Endodermal cell (in vitro differentiated cells): ENCODE results near the gene PSEN2. TPM values are rescaled to one million over a fixed set of nuclear protein-coding genes. Genes with fewer than 3 reads are reported as not detected.
A peak's percentile ranks its signal among the peaks of the same experiment; 100 is the strongest.

Experiments used
- DNase-seq: peaks from one replicate; pipeline ENCODE4 v3.0.0-alpha.2; 2017
- H3K27ac ChIP-seq: 2 replicates; pipeline ENCODE4 v1.5.1; 2013; ENCODE audit warnings: mild to moderate bottlenecking, low read depth, low read length, moderate library complexity
- H3K27me3 ChIP-seq: 2 replicates; pipeline ENCODE4 v1.6.1; 2013; ENCODE audit warnings: mild to moderate bottlenecking, low read length, moderate library complexity; ENCODE audit not compliant: insufficient read depth, control insufficient read depth, poor library complexity, severe bottlenecking
- H3K36me3 ChIP-seq: 2 replicates; pipeline ENCODE4 v1.7.0; 2013; ENCODE audit warnings: mild to moderate bottlenecking, low read length, moderate library complexity; ENCODE audit not compliant: control insufficient read depth, insufficient read depth
- H3K4me1 ChIP-seq: one replicate; pipeline ENCODE4 v1.7.0; 2013; ENCODE audit warnings: low read length; ENCODE audit not compliant: control insufficient read depth, insufficient read depth
- H3K4me3 ChIP-seq: 2 replicates; pipeline ENCODE4 v1.5.1; 2013; ENCODE audit warnings: mild to moderate bottlenecking, low read length, moderate library complexity
- H3K9ac ChIP-seq: 2 replicates; pipeline ENCODE4 v1.6.1; 2013; ENCODE audit warnings: mild to moderate bottlenecking, low read length, moderate library complexity; ENCODE audit not compliant: poor library complexity, severe bottlenecking; ENCODE audit errors: extremely low read depth
- H3K9me3 ChIP-seq: 2 replicates; pipeline ENCODE4 v1.6.1; 2013; ENCODE audit warnings: mild to moderate bottlenecking, low read length, moderate library complexity; ENCODE audit not compliant: control insufficient read depth
- H3K27ac Mint-ChIP-seq: 2 replicates; pipeline ENCODE4 v1.8.0; 2020; ENCODE audit warnings: mixed read lengths
- H3K27me3 Mint-ChIP-seq: 2 replicates; pipeline ENCODE4 v1.8.0; 2021; ENCODE audit warnings: mild to moderate bottlenecking, mixed read lengths; ENCODE audit not compliant: insufficient read depth
- H3K36me3 Mint-ChIP-seq: 2 replicates; pipeline ENCODE4 v1.8.0; 2020; ENCODE audit warnings: low read depth, mixed read lengths
- H3K4me1 Mint-ChIP-seq: 2 replicates; pipeline ENCODE4 v1.8.0; 2020; ENCODE audit warnings: mixed read lengths
- H3K4me3 Mint-ChIP-seq: 2 replicates; pipeline ENCODE4 v1.8.0; 2020; ENCODE audit warnings: mild to moderate bottlenecking, moderate library complexity, mixed read lengths
- H3K9me3 Mint-ChIP-seq: 2 replicates; pipeline ENCODE4 v1.8.0; 2020; ENCODE audit warnings: mild to moderate bottlenecking, mixed read lengths
- WGBS, 2 experiments: methylation state at CpG; one replicate each; pipeline versions ENCODE4 v1.1.5 to v1.1.7; 2013; ENCODE audit warnings: missing lambda C conversion rate in 2 of 2, mixed read lengths in 1 of 2; ENCODE audit not compliant: insufficient coverage in 1 of 2, insufficient read length in 1 of 2; 5-methylcytosine and 5-hydroxymethylcytosine counted together
- total RNA-seq, 2 donors: library from RNA; stranded (reverse); fragmentation: NEBNext Ultra II Directional in 1 of 2; extraction: Animal tissue kit (Norgen Biotek cat#: 25700) in 1 of 2; gene quantifications; 2 replicates in 1 of 2; 3 replicates in 1 of 2; pipeline ENCODE4 v1.2.1, GENCODE V29; 2021
- TF ChIP-seq, protein P1 (sequence below): fragments of 200-600 bp; sonication (generic); conservative IDR thresholded peaks from 2 replicates; pipeline ENCODE4 v1.5.0; 2021; ENCODE audit warnings: antibody characterized with exemption, mild to moderate bottlenecking

Gene PSEN2
- total RNA-seq, 2 donors from 2014 or later = 21.5 to 25.2 TPM

DNA sequence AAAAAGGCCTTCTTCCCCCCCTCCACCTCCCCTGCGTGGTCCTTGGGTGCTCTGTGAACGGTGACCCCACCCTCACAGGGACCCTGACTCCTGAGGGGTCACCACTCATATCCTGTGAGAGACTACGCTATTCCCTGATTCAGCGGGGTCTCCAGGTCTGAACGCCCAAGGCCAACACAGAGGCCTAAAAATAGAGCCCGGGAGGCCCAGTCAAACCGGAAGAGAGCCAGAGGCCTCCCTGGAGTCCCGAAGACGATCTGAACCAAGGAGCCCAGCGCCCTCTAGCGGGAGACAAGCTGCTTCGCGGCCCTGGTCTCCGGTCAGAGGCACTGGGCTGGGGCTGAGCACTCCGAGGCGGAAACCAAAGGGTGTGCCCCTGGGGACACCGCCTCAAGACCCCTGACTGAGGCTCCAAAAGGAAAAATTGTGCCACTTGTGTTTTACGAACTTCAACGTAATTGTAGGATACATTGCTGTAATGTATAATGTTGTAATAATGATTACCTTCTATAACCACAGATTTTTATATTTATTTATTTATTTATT lies 42.4 kb upstream of the PSEN2 start:
- peak overlapping the region; percentile 5 for H3K4me3 Mint-ChIP-seq
- TF ChIP-seq, protein P1, sequence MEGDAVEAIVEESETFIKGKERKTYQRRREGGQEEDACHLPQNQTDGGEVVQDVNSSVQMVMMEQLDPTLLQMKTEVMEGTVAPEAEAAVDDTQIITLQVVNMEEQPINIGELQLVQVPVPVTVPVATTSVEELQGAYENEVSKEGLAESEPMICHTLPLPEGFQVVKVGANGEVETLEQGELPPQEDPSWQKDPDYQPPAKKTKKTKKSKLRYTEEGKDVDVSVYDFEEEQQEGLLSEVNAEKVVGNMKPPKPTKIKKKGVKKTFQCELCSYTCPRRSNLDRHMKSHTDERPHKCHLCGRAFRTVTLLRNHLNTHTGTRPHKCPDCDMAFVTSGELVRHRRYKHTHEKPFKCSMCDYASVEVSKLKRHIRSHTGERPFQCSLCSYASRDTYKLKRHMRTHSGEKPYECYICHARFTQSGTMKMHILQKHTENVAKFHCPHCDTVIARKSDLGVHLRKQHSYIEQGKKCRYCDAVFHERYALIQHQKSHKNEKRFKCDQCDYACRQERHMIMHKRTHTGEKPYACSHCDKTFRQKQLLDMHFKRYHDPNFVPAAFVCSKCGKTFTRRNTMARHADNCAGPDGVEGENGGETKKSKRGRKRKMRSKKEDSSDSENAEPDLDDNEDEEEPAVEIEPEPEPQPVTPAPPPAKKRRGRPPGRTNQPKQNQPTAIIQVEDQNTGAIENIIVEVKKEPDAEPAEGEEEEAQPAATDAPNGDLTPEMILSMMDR = peak; percentile 98
- Histone ChIP-seq H3K4me3 (no peak overlapping the region), H3K9ac (peak overlapping the region; percentile 47), H3K9me3 (peaks cover 1% of the 10 kb centered on the region), H3K27me3 (no peaks in the 10 kb centered on the region), H3K27ac (no peak overlapping the region), H3K36me3 (no peaks in the 10 kb centered on the region), H3K4me1 (peaks cover 17% of the 10 kb centered on the region)
- H3K9me3 Mint-ChIP-seq = no peaks in the 10 kb centered on the region
- peak; percentile 99 for DNase-seq
- 6 to 13% methylated on average over 13 to 18 of the region's 19 CpGs for WGBS, 2 experiments
- H3K4me1 Mint-ChIP-seq = peaks cover 38% of the 10 kb centered on the region
- no peaks in the 10 kb centered on the region for H3K27me3 Mint-ChIP-seq
- H3K36me3 Mint-ChIP-seq = no peaks in the 10 kb centered on the region
- H3K27ac Mint-ChIP-seq = peak overlapping the region; percentile 96

DNA sequence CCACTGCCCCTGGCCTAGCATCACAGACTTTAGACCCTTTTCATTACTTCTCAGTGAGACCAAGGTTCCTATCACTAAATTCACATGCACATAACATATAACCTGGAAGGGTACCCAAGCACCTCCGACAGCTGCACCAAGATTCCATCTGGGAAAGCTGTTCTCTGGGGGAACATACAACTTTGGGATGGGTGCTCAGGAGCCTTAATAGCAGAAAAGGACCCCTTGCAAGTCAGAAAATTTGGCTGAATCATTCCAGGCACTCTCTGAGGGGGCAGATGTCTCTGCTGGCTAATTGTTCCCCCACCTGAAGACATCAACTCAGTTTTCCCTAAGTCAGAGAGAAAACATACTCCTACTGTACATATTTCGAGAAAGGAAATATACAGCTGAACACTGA lies 41.3 kb upstream of the PSEN2 start:
- Histone ChIP-seq H3K9me3 (peaks cover 5% of the 10 kb centered on the region), H3K9ac (no peak overlapping the region), H3K4me1 (peaks cover 15% of the 10 kb centered on the region), H3K4me3 (no peak overlapping the region), H3K36me3 (no peaks in the 10 kb centered on the region), H3K27me3 (no peaks in the 10 kb centered on the region), H3K27ac (no peak overlapping the region)
- WGBS, 2 experiments = 91% methylated on average over 2 of the region's 2 CpGs; no CpG with 5 or more reads in 1 of the 2 experiments
- Mint-ChIP-seq H3K27me3 (peaks cover 4% of the 10 kb centered on the region), H3K4me1 (peaks cover 30% of the 10 kb centered on the region), H3K36me3 (no peaks in the 10 kb centered on the region), H3K9me3 (no peaks in the 10 kb centered on the region), H3K27ac (no peak overlapping the region), H3K4me3 (no peak overlapping the region)
- TF ChIP-seq, protein P1 = no peak
- DNase-seq = no peak

DNA sequence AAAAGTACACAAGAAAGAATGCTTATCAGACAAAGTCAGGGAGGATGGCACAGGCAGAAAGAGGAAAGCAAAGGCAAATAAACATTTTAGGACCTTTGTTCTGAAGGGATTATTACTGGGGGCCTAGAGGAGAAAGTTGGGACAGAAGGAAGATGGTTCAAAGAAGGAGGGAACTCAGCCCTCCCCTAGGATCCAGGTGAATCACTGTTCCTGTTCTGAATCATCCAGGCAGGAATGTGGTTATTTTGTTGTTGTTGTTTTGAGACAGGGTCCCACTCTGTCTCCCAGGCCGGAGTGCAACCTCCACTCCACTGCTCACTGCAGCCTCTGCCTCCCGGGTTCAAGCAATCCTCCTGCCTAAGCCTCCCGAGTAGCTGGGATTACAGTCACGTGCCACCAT lies 38.5 kb upstream of the PSEN2 start:
- peaks cover 8% of the 10 kb centered on the region for H3K27me3 Mint-ChIP-seq
- no peak for DNase-seq
- H3K4me3 ChIP-seq = no peak overlapping the region
- peaks cover 7% of the 10 kb centered on the region for H3K4me1 Mint-ChIP-seq
- no peaks in the 10 kb centered on the region for H3K36me3 ChIP-seq
- peaks cover 16% of the 10 kb centered on the region for H3K9me3 ChIP-seq
- no peak overlapping the region for H3K27ac Mint-ChIP-seq
- peaks cover 7% of the 10 kb centered on the region for H3K4me1 ChIP-seq
- H3K36me3 Mint-ChIP-seq = peaks cover 2% of the 10 kb centered on the region
- no peaks in the 10 kb centered on the region for H3K9me3 Mint-ChIP-seq
- TF ChIP-seq, protein P1 = no peak
- WGBS, 2 experiments = 91 to 93% methylated on average over 4 of the region's 4 CpGs
- no peak overlapping the region for H3K4me3 Mint-ChIP-seq
- no peaks in the 10 kb centered on the region for H3K27me3 ChIP-seq
- no peak overlapping the region for H3K9ac ChIP-seq
- H3K27ac ChIP-seq = no peak overlapping the region
